GM19240 (cell line): ENCODE results near the gene TRMT10A.

ENCODE experiments used
- DNase-seq: peaks from one replicate; pipeline ENCODE4 v3.0.0; 2011; ENCODE audit warnings: low spot score; ENCODE audit not compliant: insufficient read length

Gene TRMT10A, protein sequence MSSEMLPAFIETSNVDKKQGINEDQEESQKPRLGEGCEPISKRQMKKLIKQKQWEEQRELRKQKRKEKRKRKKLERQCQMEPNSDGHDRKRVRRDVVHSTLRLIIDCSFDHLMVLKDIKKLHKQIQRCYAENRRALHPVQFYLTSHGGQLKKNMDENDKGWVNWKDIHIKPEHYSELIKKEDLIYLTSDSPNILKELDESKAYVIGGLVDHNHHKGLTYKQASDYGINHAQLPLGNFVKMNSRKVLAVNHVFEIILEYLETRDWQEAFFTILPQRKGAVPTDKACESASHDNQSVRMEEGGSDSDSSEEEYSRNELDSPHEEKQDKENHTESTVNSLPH

DNA sequence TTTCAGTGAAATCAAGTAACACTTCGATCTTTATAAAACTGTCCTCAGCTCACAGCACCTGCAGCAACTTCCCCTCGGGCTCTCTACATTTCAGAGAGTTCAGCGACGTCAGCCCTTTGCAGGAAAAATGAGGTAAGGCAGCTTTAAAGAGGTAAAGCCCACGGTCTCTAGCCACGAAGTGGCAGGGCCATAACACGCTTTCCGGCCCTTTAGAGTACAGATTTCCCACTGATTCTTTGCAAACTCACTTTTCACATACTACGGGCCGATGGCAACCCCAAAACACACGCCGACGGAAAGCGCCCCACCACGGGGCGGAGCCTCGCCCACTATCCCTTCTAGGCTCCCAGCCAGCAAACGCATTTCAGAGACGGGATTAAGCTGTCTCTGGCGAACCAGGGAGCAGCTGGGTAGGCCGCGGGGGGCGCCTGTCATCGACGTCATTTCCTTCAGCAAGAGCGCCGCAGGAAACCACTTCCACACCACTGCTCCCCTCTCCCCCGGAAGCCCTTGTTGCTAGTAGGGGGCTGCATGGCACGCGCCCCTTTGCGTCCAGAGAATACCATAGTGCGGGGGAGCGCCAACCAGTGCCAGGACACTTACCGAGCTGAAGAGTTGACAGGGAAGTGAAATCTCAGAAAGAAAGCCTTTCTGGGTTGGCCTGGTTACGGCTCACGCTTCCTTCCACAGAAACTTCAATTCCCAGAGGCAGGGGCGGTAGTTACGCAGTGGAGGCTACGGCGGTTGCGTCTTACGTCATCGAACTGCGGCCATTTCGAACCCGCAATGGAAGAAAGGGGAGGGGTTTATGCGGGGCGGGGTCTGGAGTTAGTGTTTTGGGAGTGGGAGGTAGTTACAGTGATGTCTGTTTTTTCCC is at the start of gene TRMT10A:
Gene TRMT10A, minus strand, starts transcription at position 730 of the 877 bp plus-strand sequence. CDS start 4,701 bp downstream, outside the sequence.
- DNase-seq = peak; percentile 48

DNA sequence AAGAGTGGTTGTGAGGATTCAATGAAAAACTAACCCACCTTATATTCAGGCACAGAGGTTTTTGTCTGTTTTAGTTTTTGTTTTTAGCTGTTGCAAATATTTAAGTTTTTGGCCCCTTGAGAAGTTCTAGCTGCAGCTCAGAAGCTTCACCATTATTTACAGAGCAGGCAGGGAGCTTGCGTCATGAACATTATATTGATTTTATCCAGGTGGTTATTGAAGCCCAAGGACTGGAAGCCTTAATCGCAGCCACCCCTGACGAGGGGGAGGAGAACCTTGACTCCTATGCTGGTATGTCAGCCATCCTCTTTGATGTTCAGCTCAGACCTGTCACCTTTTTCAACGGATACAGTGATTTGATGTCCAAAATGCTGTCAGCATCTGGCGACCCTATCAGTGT is 48.9 kb upstream of the TRMT10A start:
- DNase-seq = no peak

DNA sequence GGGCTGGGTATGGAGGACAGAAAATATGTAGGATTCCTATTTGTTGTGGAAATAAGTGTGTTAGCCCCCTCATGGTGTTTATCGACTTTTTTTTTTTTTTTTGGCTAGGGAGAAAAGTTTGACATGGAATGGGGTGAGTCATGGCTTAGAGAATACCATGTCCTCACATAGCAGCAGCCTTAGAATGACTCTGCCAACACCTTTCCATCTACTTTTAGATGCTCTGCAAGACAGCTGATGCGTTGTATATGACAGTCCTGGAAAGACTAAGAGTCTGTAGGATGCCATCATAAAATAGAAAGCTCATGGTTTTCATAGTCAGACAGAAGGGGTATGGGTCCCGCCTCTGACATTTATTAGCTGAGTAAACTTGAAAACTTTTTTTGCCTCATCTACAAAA is 48.4 kb upstream of the TRMT10A start:
- DNase-seq = no peak

DNA sequence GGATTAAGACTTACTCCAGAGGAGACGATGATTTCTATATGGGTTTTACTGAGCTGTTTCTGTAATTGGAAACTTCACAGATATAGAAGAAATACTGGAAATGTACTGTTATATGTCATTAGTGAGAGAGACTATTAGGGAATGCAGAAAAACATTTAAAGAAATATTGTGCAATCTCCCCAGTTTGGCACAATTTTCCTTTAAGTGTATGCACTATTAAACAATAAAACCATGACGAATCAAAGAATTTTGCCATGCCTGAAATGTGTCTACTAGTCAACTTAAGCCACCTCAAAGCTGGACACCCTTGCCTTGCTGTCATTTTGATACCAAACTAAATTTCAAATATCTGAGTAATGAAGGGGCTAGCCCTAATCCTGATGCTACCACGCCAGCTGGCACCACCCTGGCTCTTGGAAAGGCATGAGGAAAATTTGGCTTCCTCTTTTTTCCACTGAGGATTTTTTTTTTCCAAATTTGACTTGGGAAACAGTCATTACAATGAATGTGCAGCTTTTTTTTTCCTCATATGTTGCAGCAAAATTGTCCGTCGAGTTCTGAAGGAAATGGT is 46.9 kb upstream of the TRMT10A start:
- no peak for DNase-seq

DNA sequence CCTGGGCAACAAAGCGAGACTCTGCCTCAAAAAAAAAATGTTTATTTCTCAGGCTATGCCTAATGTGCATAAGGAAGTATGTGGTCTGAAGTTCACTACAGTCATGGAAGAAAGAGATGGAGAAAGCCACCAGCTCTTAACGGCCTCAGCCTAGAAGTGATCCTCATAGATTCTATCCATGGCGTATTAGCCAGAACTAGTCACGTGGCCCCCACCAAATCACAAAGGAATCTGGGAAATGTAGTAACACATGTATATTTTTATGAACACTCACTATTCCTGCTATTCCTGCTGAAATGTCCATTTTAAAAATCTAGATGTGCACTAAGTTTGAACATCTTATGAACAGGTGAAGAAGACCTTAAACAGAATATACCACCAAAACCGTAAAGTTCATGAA is 44.6 kb upstream of the TRMT10A start:
- DNase-seq = no peak

DNA sequence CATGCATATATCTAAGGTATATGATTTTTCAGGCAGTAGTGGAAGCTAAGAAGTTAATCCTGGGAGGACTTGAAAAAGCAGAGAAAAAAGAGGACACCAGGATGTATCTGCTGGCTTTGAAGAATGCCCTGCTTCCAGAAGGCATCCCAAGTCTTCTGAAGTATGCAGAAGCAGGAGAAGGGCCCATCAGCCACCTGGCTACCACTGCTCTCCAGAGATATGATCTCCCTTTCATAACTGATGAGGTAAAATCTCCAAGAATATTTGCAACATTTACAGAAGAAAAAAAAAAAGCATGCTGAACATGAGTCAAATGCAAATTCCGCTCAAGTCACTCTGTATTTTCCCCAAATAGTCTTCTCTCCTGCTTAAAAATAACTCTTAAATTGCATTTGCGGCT is 42.9 kb upstream of the TRMT10A start:
- no peak for DNase-seq

DNA sequence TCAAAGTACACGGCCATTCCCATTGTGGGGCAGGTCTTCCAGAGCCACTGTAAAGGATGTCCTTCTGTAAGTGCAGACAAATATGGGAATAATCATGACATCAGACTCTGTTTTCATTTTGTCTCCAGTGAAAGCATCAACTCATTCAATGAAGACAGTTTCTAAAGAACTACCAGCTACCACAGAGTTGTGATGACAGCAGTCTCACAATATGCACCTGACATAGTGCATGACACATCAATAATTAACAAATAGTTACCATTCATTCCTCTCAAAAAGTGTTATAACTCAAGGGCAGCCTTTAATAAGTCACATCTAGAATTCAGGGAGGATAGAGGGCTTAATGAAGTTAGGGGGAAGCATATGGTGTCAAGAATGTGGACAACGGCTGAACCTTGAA is 31.0 kb upstream of the TRMT10A start:
- DNase-seq = no peak

DNA sequence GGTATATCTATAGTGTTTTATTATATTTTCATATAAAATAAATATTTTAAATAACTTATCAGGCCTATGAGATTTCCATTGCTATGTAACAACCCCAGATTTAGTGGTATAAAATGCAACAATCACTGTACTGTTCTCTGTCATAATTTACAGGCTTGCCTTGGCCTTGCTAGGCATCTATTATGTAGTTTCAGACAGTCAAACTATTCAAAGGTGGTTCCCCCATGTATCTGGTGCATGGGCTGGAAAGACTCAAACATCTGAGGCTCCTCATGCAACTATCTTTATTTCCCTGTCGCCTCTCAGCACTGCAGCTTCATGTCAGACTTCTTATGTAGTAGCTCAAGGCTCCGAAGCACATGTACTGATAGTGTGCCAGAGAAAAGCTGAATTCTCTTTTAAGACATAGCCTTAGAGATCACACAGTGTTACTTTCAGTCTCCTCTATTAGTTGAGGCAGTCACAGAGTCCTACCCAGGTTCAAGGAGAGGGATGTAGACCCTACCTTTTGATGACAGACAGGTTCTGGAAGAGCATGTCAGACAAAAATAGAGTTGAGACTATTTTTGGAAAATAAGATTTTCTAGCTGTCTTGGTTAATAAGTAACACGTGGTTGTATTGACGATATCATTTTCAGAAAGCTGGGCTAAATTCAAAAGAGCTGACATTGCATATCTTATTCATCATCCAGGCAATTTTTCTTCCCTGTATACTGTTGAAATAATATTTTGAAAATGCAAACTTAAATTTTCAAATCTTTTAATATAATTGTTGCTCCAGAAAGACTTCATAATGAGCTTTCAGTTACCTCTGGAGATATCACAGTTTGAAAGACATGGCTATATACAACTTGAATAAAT is 30.2 kb upstream of the TRMT10A start:
- DNase-seq = no peak

DNA sequence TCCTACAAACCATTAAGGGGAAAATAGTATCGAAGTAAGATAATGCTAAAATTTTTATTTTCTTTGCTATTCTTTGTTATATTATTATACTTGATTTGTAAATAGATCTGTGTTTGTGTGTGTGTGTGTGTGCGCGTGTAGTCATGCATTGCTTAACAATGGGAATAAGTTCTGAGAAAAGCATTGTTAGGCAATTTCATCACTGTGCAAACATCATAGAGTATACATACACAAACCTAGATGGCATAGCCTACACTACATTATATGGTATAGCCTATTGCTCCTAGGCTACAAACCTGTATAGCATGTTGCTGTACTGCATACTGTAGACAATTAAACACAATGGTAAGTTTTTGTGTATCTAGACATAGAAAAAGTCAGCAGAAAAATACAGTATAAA is 27.9 kb upstream of the TRMT10A start:
- no peak for DNase-seq

DNA sequence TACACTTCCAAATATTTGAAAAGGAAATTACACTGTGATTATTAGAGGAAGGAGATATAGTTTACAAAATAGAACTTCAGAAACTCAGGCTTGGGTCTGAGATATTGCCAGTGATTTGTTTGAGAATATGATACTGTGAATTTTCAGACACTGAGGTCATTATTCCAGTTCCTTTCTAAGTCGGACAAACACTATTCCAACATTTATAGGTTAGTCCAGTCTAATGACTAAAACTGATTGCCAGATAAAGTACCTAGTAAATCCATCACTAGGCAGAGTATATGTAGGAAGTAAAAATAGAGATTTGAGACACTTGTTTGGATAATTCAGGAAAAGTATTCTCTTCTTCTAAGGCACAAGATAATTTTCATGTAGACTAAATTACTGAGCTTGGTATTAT is 24.0 kb upstream of the TRMT10A start:
- DNase-seq = no peak

DNA sequence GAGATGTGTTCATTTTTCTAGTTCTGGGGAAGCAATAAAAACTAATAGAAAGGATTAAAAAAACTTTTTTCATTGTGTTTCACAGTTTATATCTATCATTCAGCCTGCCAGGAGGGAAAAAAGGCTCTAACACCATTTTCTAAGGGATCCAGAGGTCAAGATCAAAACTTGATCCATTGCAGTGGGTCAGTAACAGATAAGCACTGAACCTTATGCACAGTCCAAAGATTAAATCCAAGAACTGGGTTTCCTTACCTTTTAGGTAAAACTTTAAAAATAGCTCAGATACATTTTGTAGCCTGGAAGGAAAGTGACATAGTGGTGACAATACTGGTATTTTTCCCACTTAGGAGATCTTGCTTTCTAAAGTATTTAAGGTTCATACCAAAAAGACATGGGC is 23.5 kb upstream of the TRMT10A start:
- DNase-seq = no peak

DNA sequence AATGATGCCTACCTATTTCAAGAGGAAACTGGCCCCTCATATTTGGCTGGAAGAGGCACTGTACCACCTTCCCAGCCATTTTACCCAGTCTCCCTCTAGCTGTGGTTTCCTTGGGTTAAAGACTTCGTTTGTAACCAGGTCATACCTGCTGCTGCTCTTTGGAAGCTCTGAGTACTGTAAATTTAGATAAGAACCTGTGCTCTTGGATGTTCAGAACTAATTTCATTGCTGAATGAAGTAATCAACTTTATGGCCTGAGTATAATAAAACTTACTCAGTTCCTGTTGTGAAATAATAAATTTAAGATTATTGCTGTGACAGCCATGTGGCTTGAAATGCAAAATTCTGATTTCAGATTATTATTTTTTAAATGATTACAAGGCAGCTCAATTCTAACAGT is 23.0 kb upstream of the TRMT10A start:
- DNase-seq = no peak

DNA sequence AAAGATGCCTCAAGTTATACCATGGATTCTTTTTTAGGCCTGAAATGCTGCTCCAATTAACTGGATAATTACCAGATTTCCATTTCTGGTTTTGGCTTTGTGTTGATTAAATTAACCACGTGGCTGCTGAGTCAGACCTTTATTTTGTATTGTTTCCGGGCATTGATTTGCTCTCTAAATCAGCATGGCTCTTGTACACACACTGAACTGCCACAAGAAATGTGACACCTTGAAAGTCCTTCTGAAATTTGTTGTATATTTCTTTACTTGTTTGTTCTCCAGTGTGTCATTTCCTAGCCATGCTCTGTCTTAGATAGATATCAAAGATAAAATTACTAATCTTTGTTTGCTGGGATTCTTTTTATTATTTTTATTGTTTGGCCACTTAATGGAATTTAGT is 22.5 kb upstream of the TRMT10A start:
- no peak for DNase-seq

DNA sequence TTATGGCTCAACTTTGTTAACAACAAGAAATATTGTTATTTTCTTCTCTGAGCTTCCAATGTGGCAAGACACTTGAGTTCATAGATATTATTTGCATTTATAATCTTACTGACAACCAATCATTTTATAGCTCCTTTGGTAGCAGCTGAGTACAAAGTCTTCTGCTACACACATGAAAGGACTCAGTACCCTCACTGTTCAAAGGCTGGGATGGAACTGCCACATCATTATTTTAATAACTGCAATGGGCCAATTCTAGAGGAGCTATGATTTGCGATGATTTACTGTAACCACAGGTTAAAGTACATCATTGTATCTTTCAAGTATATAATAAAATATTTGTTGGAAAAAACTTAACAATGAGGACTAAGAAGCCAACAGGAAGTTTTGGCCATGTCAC is 21.7 kb upstream of the TRMT10A start:
- DNase-seq = no peak

DNA sequence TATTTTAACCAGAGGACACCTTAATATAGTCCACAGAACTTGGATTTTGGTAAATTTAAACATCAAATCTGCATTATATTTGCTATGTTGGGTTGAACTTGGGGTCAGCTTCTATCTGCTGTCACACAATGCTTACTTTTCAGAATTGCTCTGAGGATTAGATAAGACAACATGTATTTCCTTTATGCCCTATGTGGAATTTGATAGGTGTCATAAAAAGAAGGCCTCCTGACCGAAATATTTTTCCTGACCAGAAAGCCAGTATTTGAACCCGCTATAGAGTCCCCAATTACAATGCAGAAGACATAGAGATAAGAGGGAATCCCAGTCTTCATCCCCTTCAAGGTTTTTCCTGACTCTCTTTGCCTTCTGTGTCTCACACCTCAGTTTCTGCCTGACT is 14.9 kb upstream of the TRMT10A start:
- DNase-seq = no peak

DNA sequence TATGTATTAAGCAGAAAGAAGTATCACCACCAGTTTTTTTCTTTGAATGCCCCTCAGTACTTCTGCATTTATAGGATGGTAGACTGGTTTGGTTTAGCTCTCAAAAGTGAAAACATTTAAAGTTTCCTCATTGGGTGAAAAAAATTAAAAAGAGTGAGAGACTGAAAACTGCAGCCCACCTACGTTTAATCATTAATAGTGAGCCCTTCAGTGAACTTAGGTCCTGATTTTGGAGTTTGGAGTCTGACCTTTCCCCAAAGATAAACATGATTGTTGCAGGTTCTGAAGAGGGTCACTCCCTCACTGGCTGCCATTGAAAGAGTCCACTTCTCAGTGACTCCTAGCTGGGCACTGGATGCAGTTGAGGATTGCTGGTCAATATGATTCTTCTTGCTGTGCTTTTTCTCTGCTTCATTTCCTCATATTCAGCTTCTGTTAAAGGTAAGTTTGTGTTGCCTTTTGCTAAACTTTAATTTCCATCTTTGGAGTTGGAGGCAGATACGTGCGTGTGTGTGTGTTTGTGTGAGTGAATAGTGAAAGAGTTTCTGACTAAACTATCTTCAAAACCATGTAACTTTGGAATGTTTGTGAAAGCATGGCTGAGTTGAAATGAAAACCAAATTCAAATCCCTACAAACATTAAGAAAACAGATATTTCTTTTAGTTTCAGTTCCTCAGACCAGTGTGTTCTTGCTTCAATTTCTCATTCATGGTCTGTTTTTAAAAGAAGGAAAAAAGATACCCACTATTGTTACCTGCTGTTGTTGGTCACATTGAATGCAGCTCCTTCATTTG is 10.9 kb upstream of the TRMT10A start, which contains the start of gene MTTP:
Gene MTTP, plus strand, starts transcription at position 295 of the 795 bp plus-strand sequence. Its CDS starts 86 bp downstream, at position 381.
- no peak for DNase-seq

DNA sequence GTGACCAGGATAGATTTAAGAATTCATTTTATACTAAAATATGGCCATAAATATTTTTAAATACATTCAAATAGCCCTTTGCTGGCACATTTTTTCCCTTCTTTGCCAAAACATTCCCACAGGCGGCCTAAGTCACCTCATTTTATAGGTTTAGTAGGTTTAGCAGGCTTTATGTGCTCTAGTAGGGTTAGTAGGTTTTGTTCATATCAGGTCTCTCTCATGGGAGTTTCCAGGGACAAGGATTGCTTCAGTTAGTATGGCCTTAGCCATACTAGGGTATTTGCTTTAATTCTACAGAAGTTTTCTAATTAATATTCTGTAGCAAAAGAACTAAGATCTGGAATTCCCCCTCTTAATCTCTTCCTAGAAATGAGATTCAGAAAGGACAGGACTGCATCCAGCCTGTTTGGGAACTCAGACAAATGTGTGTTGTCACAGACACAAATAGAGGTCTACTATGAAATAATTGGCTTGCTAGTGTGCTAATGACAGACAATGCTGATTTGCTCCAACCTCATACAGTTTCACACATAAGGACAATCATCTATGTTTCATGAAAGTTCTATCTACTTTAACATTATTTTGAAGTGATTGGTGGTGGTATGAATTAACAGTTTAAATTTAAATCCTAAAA is 10.0 kb upstream of the TRMT10A start:
- DNase-seq = no peak

DNA sequence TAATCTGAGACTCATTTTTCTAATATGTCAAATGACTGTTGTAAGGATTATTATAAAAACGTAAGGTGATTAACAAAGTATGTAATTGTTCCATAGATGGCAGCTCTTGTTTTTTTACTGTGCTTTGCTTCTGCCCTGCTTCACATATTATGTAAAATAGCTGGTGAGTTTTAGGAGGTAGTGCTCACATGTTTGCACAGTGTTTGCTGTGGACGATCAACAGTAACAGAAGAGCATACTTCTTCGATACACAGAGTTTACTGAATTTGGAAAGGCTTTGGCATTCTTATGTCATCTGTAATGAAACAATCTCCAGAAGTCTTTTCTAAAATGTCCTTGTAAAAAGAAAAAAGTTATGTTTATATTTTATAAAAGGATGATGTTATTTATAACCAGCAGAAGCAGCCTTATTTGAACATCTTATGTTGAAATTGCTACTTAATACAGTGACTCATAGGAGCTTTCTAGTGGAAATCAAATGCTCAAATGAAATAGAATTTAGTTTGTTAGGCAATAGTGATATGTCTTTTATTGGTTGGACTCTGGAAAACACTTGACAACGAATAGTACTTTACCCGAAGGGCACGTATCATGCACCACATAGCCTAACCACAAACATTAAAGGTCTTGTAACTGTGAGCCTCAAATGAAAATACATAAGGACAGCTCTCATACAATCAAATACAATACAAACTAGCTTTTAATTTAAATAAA is 8.8 kb upstream of the TRMT10A start:
- no peak for DNase-seq

DNA sequence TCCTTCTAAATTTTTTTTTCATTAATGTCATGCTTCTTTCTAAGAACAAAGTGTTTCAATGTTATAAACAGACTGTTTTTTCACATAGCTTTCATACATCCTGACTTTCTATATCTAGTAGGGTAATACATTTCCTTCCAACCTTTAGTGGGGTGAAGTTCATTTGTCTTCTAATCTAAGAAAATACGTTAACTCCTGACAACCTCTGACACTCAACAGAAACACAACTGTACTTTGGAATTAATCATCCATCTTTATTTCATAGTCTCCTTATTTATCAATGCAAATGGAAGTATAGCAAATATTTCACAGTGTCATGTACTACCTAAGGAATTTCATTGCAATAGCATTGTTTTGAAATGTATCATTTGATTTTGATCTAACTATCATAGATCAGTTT is 8.0 kb upstream of the TRMT10A start:
- DNase-seq = no peak
